Erythroblast (primary cell): Measurements from ENCODE around the gene ZNF536.
"Not testable (repeated sequence)": the region's sequence is repeated elsewhere in the genome, so short reads cannot be mapped to it uniquely, and the experiment has no call there.

Experiments
- GATA1 ChIP-seq: IDR thresholded peaks from 2 replicates; pipeline ENCODE4 v1.6.1; 2011; ENCODE audit warnings: low read depth, mild to moderate bottlenecking, control low read depth, low read length, moderate library complexity
- POLR2A ChIP-seq: IDR thresholded peaks from 2 replicates; pipeline ENCODE4 v1.6.1; 2011; ENCODE audit warnings: mild to moderate bottlenecking, low read length

GRCh38 chr19:30346468-30346867 is 25.7 kb upstream of the ZNF536 start:
- TF ChIP-seq POLR2A, GATA1: not testable (repeated sequence)
